Effector memory CD8-positive, alpha-beta T cell (primary cell): ENCODE results near the gene LAPTM5.

ENCODE experiments used
- ATAC-seq: fragments of 150-1000 bp; cut with Tn5 transposase; replicated peaks from 2 replicates; pipeline ENCODE4 v1.10.0; 2021; ENCODE audit warnings: mild to moderate bottlenecking, moderate library complexity
- DNase-seq, 3 experiments: peaks; one replicate each; pipeline ENCODE4 v3.0.0; 2021
- H3K27ac Mint-ChIP-seq, 2 donors: one replicate each; pipeline ENCODE4 v1.8.0; 2022; ENCODE audit warnings: mild to moderate bottlenecking in 2 of 2, mixed read lengths in 2 of 2, moderate library complexity in 2 of 2
- H3K27me3 Mint-ChIP-seq, 2 donors: one replicate each; pipeline ENCODE4 v1.8.0; 2022; ENCODE audit warnings: mixed read lengths in 2 of 2
- H3K36me3 Mint-ChIP-seq: one replicate; pipeline ENCODE4 v1.8.0; 2022; ENCODE audit warnings: mild to moderate bottlenecking, moderate library complexity, mixed read lengths; ENCODE audit not compliant: insufficient read depth
- H3K4me1 Mint-ChIP-seq, 2 donors: one replicate each; pipeline ENCODE4 v1.8.0; 2022; ENCODE audit warnings: low read depth in 2 of 2, mixed read lengths in 2 of 2
- H3K4me3 Mint-ChIP-seq, 2 donors: one replicate each; pipeline ENCODE4 v1.8.0; 2022; ENCODE audit warnings: mild to moderate bottlenecking in 2 of 2, mixed read lengths in 2 of 2, moderate library complexity in 2 of 2
- H3K9me3 Mint-ChIP-seq, 2 donors: one replicate each; pipeline ENCODE4 v1.8.0; 2022; ENCODE audit warnings: mixed read lengths in 2 of 2
- total RNA-seq, 9 experiments: gene quantifications; one replicate each; lab custom pipeline; 2026; lab: John Stamatoyannopoulos, UW

Gene LAPTM5
- 86.6 to 720 (median 536) reads per million in 9 experiments for total RNA-seq

- H3K27ac Mint-ChIP-seq, result peak within 1 kb of the TSS; percentile 99
- DNase-seq (peak in 2 of 3 experiments; percentile 46 to 56), ATAC-seq (peak; percentile 30)
- H3K9me3 Mint-ChIP-seq, result no peaks in the 10 kb centered on the region
- H3K4me1 Mint-ChIP-seq, result peaks cover 71 to 86% of the 10 kb centered on the region in 2 donors
- no peaks in the 10 kb centered on the region for H3K27me3 Mint-ChIP-seq
- peaks cover 62% of the 10 kb centered on the region for H3K36me3 Mint-ChIP-seq
- peak within 1 kb of the TSS; percentile 99 for H3K4me3 Mint-ChIP-seq
Observed at GRCh38 chr1:30757352-30758120, at the start of gene LAPTM5. Gene LAPTM5, minus strand, starts transcription at chr1:30757774. Its CDS starts 29 bp downstream, at chr1:30757745.

DNA sequence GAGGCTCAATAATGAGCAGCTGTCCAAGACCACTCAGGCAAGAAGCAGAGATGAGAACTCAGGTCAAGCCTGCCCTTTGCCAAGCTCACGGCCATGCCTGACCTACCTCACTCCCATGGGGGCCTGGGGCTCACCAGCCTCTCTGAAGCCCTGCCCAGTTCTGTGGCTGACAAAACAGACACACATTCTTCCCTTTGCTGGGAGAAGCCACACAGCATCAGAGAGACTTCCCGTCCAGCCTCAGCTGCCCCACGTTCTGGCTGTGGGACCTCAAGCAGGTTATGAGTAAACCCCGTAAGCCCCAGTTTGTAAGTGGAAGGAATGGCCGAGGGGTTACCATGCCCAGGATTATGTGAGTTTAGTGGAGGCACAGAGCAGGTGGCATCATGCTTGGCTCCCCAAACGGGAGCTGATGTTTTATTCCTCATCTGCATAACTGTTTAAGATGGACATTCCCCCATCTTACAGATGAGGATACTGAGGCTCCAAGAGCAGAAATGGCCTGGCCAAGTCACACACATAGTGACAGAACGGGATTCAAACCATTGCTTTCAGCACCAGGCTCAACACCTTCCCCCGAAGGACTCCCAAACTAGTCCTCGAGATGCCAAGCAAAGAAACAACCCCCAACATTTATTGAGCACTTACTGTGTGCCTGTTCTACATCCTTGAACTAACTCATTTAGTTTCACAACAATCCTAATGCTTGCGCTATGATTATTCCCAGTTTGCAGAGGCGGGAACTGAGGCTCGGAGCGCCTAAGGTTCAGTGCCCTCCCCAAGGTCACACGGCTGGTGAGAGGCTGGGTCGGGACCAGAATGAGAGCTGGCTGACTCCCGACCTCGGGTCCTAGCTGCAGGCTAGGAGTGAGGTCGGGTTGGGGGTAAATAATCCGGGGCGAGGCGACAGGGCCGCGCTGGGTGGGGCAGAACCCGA lies 49.1 kb upstream of the LAPTM5 start:
- Mint-ChIP-seq H3K36me3 (no peaks in the 10 kb centered on the region), H3K4me1 (peaks cover 4% of the 10 kb centered on the region in 2 donors), H3K9me3 (no peaks in the 10 kb centered on the region), H3K27ac (peak overlapping the region in 1 of 2 donors; percentile 60), H3K27me3 (peaks cover 60 to 85% of the 10 kb centered on the region in 2 donors), H3K4me3 (no peak overlapping the region)
- no peak for DNase-seq
- no peak for ATAC-seq

DNA sequence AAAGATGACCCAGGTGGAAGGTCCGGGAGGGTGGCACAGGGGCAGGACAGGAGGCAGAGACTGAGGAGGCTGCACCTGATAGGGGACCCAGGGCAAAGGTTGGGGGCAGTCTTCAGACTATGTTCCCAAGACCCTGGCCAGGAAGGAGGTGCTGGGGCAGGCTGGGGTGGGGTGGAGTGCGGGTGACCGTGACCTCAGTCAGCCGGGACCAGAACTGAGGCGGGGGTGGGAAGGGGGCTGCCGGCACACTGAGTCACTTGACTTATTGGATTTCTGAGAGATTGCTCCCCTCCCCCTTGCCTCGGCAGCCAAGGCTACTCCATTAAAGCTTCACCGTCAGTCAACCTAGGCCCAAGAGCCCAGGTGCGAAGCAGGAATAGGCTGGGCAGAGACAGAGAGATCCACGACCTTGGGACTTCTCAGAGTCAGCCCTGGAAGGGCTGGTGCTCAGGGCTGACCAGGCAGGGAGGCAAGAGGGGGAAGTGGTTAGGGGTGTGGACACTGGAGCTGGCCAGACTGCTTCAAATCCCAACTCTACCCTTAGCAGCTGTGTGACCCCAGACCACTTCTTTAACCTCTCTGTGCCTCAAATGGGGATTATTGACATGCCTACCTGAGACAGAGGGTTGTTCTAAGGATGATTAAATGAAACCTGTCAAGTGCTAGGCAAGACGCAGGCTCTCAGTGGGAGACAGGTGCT lies 47.9 kb upstream of the LAPTM5 start:
- peaks cover 4% of the 10 kb centered on the region in 2 donors for H3K4me1 Mint-ChIP-seq
- peaks cover 53 to 83% of the 10 kb centered on the region in 2 donors for H3K27me3 Mint-ChIP-seq
- ATAC-seq, result no peak
- peak overlapping the region in 1 of 2 donors; percentile 60 for H3K27ac Mint-ChIP-seq
- no peak for DNase-seq
- no peaks in the 10 kb centered on the region for H3K36me3 Mint-ChIP-seq
- no peaks in the 10 kb centered on the region for H3K9me3 Mint-ChIP-seq
- H3K4me3 Mint-ChIP-seq, result no peak overlapping the region

DNA sequence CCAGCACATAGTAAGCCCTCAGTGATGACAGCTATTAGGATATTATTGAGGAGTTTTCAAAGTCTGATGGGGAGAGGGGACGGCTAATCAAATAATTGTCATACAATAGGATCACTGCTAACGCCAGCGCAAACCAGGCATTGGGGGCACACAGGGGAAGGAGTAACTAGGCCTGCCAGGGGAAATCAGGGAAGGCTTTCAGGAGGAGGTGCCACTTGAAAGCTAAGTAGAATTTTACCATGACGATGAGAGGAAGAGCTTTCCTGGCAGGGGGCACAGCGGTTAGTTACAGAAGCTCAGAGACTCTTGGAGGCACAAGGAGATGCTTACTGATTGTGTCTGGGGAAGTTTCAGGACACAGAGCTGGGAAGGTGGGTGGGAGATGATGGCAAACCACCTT lies 47.2 kb upstream of the LAPTM5 start:
- no peak for DNase-seq
- no peak for ATAC-seq
- Mint-ChIP-seq H3K9me3 (no peaks in the 10 kb centered on the region), H3K4me1 (peaks cover 4% of the 10 kb centered on the region in 2 donors), H3K27me3 (peaks cover 47 to 76% of the 10 kb centered on the region in 2 donors), H3K27ac (no peak overlapping the region), H3K4me3 (no peak overlapping the region), H3K36me3 (no peaks in the 10 kb centered on the region)

- H3K4me3 Mint-ChIP-seq, result no peak overlapping the region
- ATAC-seq (no peak), DNase-seq (no peak)
- peaks cover 4% of the 10 kb centered on the region in 2 donors for H3K4me1 Mint-ChIP-seq
- no peaks in the 10 kb centered on the region for H3K36me3 Mint-ChIP-seq
- H3K27me3 Mint-ChIP-seq, result peaks cover 43 to 72% of the 10 kb centered on the region in 2 donors
- no peak overlapping the region for H3K27ac Mint-ChIP-seq
- H3K9me3 Mint-ChIP-seq, result no peaks in the 10 kb centered on the region
Observed at GRCh38 chr1:30804352-30804751, 46.8 kb upstream of the LAPTM5 start.

GRCh38 chr1:30803562-30803961 lies 46.0 kb upstream of the LAPTM5 start:
- H3K27ac Mint-ChIP-seq, result no peak overlapping the region
- no peak overlapping the region for H3K4me3 Mint-ChIP-seq
- H3K4me1 Mint-ChIP-seq, result peaks cover 4% of the 10 kb centered on the region in 2 donors
- peaks cover 35 to 64% of the 10 kb centered on the region in 2 donors for H3K27me3 Mint-ChIP-seq
- H3K9me3 Mint-ChIP-seq, result no peaks in the 10 kb centered on the region
- no peak for ATAC-seq
- no peak for DNase-seq
- H3K36me3 Mint-ChIP-seq, result no peaks in the 10 kb centered on the region

DNA sequence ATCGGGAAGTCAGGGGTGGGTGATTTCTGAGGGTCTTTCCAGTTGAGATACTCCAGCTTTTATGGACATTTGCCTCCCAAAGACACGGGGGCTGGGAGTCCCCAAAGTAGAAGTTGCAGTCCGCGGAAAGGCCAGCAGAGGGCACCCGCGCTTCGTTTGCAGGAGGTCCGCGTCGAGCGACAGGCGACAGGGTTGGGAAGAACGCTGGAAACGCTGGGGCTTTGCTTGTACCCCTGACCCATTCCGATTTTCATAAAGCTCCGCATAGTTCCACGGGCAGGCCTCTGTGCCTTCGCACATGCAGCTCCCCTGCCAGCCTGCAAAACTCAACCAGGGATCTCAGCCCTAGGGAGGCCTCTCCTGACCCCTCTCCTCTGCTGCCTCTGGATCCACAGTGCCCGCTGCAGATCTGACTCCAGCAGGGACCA lies 44.2 kb upstream of the LAPTM5 start:
- H3K27ac Mint-ChIP-seq, result no peak overlapping the region
- peaks cover 6% of the 10 kb centered on the region in 2 donors for H3K4me1 Mint-ChIP-seq
- peaks cover 24 to 46% of the 10 kb centered on the region in 2 donors for H3K27me3 Mint-ChIP-seq
- no peak overlapping the region for H3K4me3 Mint-ChIP-seq
- H3K9me3 Mint-ChIP-seq, result no peaks in the 10 kb centered on the region
- DNase-seq (peak; percentile 79 to 87 (median 81)), ATAC-seq (peak; percentile 67)
- H3K36me3 Mint-ChIP-seq, result no peaks in the 10 kb centered on the region

DNA sequence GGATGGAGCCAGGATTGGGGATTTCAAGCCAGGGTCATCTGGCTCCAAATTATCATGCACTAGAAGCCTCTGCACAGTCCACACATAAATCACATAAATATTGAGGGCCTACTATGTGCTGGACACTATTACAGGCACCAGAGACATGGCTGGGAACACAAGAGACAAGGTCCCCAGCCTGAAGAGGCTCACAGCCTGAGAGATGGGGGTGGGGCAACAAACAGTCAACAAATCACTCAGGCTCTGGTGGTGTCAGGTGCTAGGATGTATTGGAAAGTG lies 41.6 kb upstream of the LAPTM5 start:
- Mint-ChIP-seq H3K27me3 (peaks cover 4 to 20% of the 10 kb centered on the region in 2 donors), H3K9me3 (no peaks in the 10 kb centered on the region), H3K27ac (no peak overlapping the region), H3K4me3 (no peak overlapping the region), H3K36me3 (no peaks in the 10 kb centered on the region), H3K4me1 (peaks cover 6% of the 10 kb centered on the region in 2 donors)
- DNase-seq, result no peak
- ATAC-seq, result no peak

GRCh38 chr1:30798389-30799232 lies 41.0 kb upstream of the LAPTM5 start:
- Mint-ChIP-seq H3K4me1 (peaks cover 6% of the 10 kb centered on the region in 2 donors), H3K36me3 (no peaks in the 10 kb centered on the region), H3K27me3 (peaks cover 4 to 15% of the 10 kb centered on the region in 2 donors), H3K27ac (peak overlapping the region in 1 of 2 donors; percentile 85), H3K4me3 (no peak overlapping the region), H3K9me3 (no peaks in the 10 kb centered on the region)
- ATAC-seq, result no peak
- DNase-seq, result no peak

DNA sequence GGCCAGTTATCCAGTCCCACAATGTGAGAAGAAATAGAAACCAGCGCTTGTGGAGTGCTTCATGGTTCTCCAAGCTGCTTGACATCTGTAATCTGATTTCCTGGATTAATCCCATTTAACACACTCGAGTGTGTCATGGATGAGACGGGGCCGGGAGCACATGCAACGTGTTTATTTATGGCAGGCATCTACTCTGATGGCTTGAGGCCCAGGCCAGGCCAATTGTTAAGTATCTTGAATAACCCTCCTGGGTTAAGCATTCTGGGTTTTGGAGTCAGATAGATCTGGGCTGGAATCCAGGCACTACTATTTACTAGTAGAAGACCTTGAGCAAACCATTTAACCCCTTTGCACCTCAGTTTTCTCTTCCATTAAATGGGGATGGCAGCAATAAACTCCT lies 37.5 kb upstream of the LAPTM5 start:
- Mint-ChIP-seq H3K27ac (no peak overlapping the region), H3K4me3 (no peak overlapping the region), H3K27me3 (peaks cover 6 to 26% of the 10 kb centered on the region in 2 donors), H3K4me1 (peaks cover 6 to 13% of the 10 kb centered on the region in 2 donors), H3K9me3 (no peaks in the 10 kb centered on the region), H3K36me3 (no peaks in the 10 kb centered on the region)
- DNase-seq (no peak), ATAC-seq (no peak)

GRCh38 chr1:30794260-30794659 lies 36.7 kb upstream of the LAPTM5 start:
- Mint-ChIP-seq H3K27ac (no peak overlapping the region), H3K36me3 (no peaks in the 10 kb centered on the region)

DNA sequence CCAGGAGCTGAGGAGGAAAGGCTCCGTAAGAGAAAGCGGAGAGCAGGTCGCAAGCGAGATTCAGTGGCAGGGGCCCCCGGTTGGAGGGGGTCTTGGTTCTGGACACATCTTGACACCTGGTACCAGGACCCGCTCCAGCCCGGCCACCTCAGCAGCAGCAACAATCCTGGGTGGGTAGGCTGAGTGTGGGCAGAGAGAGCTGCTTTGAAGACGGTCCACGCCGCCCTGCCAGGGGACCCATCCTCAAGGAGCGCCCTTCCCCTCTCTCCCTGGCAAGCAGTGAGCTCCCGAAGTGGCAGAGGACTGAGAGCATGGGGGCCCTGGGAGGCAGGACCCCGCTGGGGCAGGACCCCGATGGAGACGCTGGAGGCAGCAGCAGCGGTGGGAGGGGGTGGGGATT lies 35.6 kb upstream of the LAPTM5 start:
- Mint-ChIP-seq H3K4me1 (peaks cover 5 to 11% of the 10 kb centered on the region in 2 donors), H3K36me3 (no peaks in the 10 kb centered on the region), H3K27me3 (peaks cover 21 to 44% of the 10 kb centered on the region in 2 donors), H3K4me3 (no peak overlapping the region), H3K27ac (no peak overlapping the region), H3K9me3 (no peaks in the 10 kb centered on the region)
- DNase-seq (no peak), ATAC-seq (no peak)

More at GRCh38 chr1:30794260-30794659, 36.7 kb upstream of the LAPTM5 start:
- H3K27me3 Mint-ChIP-seq, result peaks cover 13 to 34% of the 10 kb centered on the region in 2 donors
- no peak for DNase-seq
- H3K4me1 Mint-ChIP-seq, result peaks cover 6 to 13% of the 10 kb centered on the region in 2 donors
- ATAC-seq, result no peak
- H3K9me3 Mint-ChIP-seq, result no peaks in the 10 kb centered on the region
- no peak overlapping the region for H3K4me3 Mint-ChIP-seq
